BLaER1 (cell line): Measurements from ENCODE around the gene TRAF3.

ENCODE experiments used
- H3K27ac ChIP-seq: shearing (Covaris generic); formaldehyde crosslinking; 2 replicates; pipeline ENCODE4 v1.8.1; 2022
- H3K27me3 ChIP-seq: shearing (Covaris generic); formaldehyde crosslinking; 2 replicates; pipeline ENCODE4 v1.8.1; 2022
- H3K36me3 ChIP-seq: shearing (Covaris generic); formaldehyde crosslinking; 2 replicates; pipeline ENCODE4 v1.8.1; 2022
- H3K4me1 ChIP-seq: shearing (Covaris generic); formaldehyde crosslinking; 2 replicates; pipeline ENCODE4 v1.8.1; 2022
- H3K4me2 ChIP-seq: shearing (Covaris generic); formaldehyde crosslinking; 2 replicates; pipeline ENCODE4 v1.8.1; 2022
- H3K4me3 ChIP-seq: shearing (Covaris generic); formaldehyde crosslinking; 2 replicates; pipeline ENCODE4 v1.8.1; 2022
- H3K9ac ChIP-seq: shearing (Covaris generic); formaldehyde crosslinking; 2 replicates; pipeline ENCODE4 v1.8.1; 2022
- H3K9me3 ChIP-seq: shearing (Covaris generic); formaldehyde crosslinking; 2 replicates; pipeline ENCODE4 v1.8.1; 2022
- H4K20me1 ChIP-seq: shearing (Covaris generic); formaldehyde crosslinking; 2 replicates; pipeline ENCODE4 v1.8.1; 2022
- Cebpa-rat ChIP-seq: shearing (Covaris generic); IDR thresholded peaks from 2 replicates; pipeline ENCODE4 v1.8.1; 2022

TRAF3 gene

DNA sequence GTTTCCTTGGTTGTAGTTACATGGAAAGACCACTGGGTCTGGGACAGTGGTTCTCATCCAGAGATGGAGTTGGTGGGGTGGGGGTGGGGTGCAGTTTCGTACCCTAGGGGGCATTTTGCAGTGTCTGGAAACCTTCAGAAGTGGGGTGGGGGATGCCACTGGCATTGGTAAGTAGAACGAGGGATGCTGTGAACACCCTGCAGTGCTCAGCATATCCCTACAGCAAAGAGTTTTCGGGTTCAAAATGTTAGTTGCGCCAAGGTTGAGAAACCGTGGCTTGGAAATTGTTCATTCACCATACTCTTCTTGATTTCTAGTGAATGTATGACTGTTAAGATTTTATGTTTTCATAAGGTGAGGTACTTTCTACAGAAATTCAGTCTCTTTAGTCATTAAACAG, 28.7 kb downstream of the TRAF3 start:
- TF ChIP-seq Cebpa-rat = no peak
- Histone ChIP-seq H4K20me1 (peaks cover 92% of the 10 kb centered on the region), H3K27ac (no peak overlapping the region), H3K9me3 (no peaks in the 10 kb centered on the region), H3K4me1 (peaks cover 56% of the 10 kb centered on the region), H3K4me2 (peak overlapping the region; percentile 40; the same call in 1 of the 2 replicates), H3K4me3 (no peak overlapping the region), H3K36me3 (peaks cover 20% of the 10 kb centered on the region; the same call in 1 of the 2 replicates), H3K9ac (no peak overlapping the region), H3K27me3 (no peaks in the 10 kb centered on the region)

DNA sequence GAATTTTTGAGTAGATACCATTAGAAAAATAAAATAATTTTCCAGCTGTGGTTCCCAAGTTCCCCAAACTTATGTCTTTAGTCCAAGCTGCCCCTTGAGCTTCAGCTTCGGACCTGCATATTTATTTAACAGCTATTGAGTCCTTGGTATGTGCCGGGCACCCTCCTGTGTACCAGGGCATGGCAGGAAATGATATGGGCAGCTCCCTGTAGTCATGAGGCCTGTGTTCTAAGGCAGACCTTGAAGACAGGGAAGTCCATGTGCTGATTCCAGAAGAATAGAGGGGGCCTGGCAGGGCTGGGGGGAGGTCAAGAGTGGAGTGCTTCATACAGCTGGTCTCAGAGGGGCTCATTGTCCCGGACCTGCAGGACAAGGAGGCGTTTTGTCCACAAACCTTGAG, 29.2 kb downstream of the TRAF3 start:
- Histone ChIP-seq H3K4me1 (peaks cover 56% of the 10 kb centered on the region), H3K4me2 (no peak overlapping the region), H3K27me3 (no peaks in the 10 kb centered on the region), H3K36me3 (peaks cover 19% of the 10 kb centered on the region; the same call in 1 of the 2 replicates), H3K9ac (no peak overlapping the region), H3K9me3 (no peaks in the 10 kb centered on the region), H3K27ac (no peak overlapping the region), H3K4me3 (no peak overlapping the region), H4K20me1 (peaks cover 92% of the 10 kb centered on the region)
- TF ChIP-seq Cebpa-rat = no peak

DNA sequence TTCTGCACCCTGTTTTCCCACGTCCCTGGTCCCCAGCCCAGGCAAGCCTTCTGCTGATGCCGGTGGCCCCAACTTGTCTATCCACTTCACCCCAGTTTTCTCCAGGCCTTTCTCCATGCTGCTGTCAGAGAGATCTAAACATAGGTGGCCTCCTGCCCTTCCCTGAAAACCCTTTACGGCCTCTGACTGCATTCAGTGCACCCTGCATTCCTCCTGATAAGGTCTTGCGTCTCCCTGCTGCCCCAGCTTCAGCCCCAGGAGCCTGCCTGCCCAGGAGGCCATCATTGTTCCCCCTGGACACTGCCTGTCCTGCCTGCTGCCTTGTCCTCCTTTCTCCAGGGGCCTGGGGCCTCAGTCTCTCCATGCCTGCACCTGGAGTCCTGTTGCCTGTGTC, 29.8 kb downstream of the TRAF3 start:
- Histone ChIP-seq H4K20me1 (peaks cover 95% of the 10 kb centered on the region), H3K4me1 (peaks cover 56% of the 10 kb centered on the region), H3K4me3 (no peak overlapping the region), H3K36me3 (peaks cover 19% of the 10 kb centered on the region; the same call in 1 of the 2 replicates), H3K27ac (0 out of 2 replicates have a peak overlapping the region, but pooled peaks have one; percentile 2), H3K27me3 (no peaks in the 10 kb centered on the region), H3K9me3 (no peaks in the 10 kb centered on the region), H3K4me2 (peak overlapping the region; percentile 56), H3K9ac (no peak overlapping the region)
- TF ChIP-seq Cebpa-rat = no peak

DNA sequence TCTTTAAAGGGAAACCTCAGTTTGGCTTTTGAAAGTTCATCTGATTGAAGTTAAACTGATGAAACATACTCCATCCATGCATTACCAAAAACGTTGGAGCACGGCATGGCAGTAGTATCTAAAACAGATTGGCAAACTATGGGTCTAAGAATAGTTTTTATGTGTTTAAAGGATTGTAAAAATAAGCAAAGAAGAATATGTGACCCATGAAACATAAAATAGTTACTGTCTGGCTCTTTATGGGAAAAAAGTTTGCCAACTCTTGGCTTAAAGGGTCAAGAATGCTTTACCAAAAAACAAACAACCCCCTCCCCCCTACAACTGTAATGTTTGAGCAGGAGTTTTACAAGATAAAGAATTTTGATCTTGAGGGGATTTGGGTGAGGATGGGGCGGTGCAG, 32.6 kb downstream of the TRAF3 start:
- peaks cover 49% of the 10 kb centered on the region for H3K4me1 ChIP-seq
- H3K4me3 ChIP-seq = no peak overlapping the region
- H3K27ac ChIP-seq = no peak overlapping the region
- no peaks in the 10 kb centered on the region for H3K27me3 ChIP-seq
- 0 out of 2 replicates have a peak overlapping the region, but pooled peaks have one; percentile 11 for H3K4me2 ChIP-seq
- TF ChIP-seq Cebpa-rat = no peak
- no peak overlapping the region for H3K9ac ChIP-seq
- H3K9me3 ChIP-seq = no peaks in the 10 kb centered on the region
- H4K20me1 ChIP-seq = peaks cover 93% of the 10 kb centered on the region
- H3K36me3 ChIP-seq = peaks cover 26% of the 10 kb centered on the region

DNA sequence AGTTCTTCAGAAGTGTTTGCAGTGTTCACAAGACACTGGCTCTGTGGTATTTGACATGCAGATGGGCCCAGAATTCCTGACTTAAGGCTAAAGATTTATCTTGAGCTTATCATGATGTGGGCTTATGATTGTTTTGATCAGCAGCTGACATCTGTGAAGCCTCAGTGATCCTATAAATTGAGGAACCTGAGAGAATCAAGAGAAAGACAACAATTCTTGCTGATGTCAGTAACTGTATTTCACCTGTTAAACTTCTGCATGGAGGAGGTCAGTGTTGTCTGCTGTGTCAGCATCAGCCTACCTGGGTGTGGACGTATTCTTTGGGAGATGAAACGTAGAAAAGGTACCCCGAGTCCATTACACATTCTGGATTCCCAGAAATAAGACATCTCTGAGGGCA, 33.3 kb downstream of the TRAF3 start:
- Histone ChIP-seq H3K27ac (no peak overlapping the region), H3K36me3 (peaks cover 23% of the 10 kb centered on the region), H3K4me2 (0 out of 2 replicates have a peak overlapping the region, but pooled peaks have one; percentile 11), H3K9ac (no peak overlapping the region), H3K4me1 (peaks cover 43% of the 10 kb centered on the region), H3K4me3 (no peak overlapping the region), H3K27me3 (no peaks in the 10 kb centered on the region), H3K9me3 (no peaks in the 10 kb centered on the region), H4K20me1 (peaks cover 93% of the 10 kb centered on the region)
- TF ChIP-seq Cebpa-rat = no peak

DNA sequence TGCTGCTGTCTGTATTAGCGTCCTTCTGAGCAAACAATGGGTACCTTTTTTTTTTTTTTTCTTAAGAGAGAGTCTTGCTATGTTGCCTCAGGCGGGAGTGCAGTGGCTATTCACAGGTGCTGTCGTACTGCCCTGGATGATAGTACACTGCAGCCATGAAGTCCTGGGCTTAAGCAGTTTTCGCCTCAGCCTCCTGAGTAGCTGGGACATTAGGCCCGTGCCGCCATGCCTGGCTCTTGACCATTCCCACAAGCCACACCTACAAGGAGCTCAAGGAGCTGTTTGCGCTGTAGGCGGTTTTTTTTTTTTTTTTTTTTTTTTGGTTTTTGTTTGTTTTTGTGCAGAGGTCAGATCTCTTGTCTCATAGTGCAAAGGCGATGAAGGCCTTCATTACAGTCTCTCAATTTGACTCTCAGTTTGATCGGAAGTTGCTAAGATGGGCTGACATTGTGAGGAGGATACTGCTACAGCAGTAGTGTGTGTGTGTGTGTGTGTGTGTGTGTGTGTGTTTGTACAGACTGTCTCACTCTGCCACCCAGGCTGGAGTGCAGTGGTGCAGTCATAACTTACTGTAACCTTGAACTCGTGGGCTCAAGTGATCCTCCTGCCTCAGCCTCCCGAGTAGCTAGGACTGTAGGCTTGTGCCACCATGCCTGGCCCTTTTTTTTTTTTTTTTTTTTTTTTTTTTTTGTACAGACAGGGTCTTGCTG, 34.2 kb downstream of the TRAF3 start:
- Histone ChIP-seq H3K9me3 (no peaks in the 10 kb centered on the region), H3K4me1 (peaks cover 39% of the 10 kb centered on the region), H3K27me3 (no peaks in the 10 kb centered on the region), H4K20me1 (peaks cover 93% of the 10 kb centered on the region), H3K9ac (no peak overlapping the region), H3K4me2 (no peak overlapping the region), H3K4me3 (no peak overlapping the region), H3K36me3 (peaks cover 22% of the 10 kb centered on the region), H3K27ac (no peak overlapping the region)
- no peak for TF ChIP-seq Cebpa-rat

DNA sequence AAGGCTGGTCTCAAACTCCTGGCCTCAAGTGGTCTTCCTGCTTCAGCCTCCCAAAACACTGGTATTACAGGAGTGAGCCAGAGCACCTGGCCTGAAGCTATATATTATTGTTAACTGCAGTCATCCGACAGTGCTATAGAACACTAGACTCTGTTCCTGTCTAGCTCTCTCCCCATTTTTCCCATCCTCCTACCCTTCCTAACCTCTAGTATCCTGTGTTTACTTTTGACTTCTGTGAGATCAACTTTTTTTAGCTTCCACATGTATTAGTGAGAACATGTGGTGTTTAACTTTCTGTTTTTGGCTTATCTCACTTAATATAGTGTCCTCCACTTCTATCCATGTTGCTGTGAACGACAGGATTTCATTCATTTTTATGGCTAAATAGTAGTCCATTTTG, 34.7 kb downstream of the TRAF3 start:
- TF ChIP-seq Cebpa-rat = no peak
- Histone ChIP-seq H3K4me2 (no peak overlapping the region), H3K4me1 (peaks cover 33% of the 10 kb centered on the region), H3K4me3 (no peak overlapping the region), H3K9ac (no peak overlapping the region), H3K27me3 (no peaks in the 10 kb centered on the region), H3K36me3 (peaks cover 17% of the 10 kb centered on the region), H4K20me1 (peaks cover 93% of the 10 kb centered on the region), H3K27ac (no peak overlapping the region), H3K9me3 (no peaks in the 10 kb centered on the region)

DNA sequence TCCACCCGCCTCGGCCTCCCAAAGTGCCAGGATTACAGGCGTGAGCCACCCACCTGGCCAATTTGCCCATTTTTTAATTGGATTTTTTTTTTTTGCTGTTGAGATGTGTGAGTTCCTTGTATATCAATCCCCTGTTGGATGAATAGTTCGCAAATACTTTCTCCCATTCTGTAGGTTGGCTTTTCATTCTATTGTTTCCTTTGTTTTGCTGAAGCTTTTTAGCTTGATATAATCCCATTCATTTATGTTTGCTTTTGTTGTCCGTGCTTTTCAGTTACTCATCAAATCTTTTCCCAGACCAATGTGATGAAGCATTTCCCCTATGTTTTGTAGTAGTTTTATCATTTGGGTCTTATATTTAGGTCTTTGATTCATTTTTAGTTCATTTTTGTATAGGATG, 36.4 kb downstream of the TRAF3 start:
- Histone ChIP-seq H3K27ac (no peak overlapping the region), H3K27me3 (no peaks in the 10 kb centered on the region), H3K4me2 (no peak overlapping the region), H3K9ac (no peak overlapping the region), H3K36me3 (peaks cover 15% of the 10 kb centered on the region), H3K4me1 (peaks cover 16% of the 10 kb centered on the region; the same call in 1 of the 2 replicates), H3K4me3 (no peak overlapping the region), H3K9me3 (no peaks in the 10 kb centered on the region), H4K20me1 (peaks cover 93% of the 10 kb centered on the region)
- TF ChIP-seq Cebpa-rat = no peak

DNA sequence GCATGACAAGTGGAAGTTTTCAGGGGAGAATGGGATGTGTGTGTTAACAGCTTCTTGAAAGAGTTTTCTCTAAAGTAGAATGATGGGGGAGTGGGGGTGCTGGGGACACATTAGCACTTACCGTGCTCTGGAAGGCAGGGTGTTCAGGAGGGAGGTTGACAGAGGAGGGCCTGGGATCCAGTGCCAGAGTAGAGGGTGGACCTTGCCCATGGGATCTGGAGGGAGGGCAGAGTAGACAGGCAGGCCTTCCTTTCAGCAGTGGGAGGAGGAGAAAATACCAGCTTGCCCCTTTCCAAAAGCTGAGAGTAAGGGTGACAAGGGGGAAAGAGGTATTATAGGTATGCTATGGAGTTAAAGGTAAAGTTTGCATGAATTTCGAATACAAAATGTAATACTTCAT, 40.1 kb downstream of the TRAF3 start:
- H3K27me3 ChIP-seq = no peaks in the 10 kb centered on the region
- no peak overlapping the region for H3K4me2 ChIP-seq

DNA sequence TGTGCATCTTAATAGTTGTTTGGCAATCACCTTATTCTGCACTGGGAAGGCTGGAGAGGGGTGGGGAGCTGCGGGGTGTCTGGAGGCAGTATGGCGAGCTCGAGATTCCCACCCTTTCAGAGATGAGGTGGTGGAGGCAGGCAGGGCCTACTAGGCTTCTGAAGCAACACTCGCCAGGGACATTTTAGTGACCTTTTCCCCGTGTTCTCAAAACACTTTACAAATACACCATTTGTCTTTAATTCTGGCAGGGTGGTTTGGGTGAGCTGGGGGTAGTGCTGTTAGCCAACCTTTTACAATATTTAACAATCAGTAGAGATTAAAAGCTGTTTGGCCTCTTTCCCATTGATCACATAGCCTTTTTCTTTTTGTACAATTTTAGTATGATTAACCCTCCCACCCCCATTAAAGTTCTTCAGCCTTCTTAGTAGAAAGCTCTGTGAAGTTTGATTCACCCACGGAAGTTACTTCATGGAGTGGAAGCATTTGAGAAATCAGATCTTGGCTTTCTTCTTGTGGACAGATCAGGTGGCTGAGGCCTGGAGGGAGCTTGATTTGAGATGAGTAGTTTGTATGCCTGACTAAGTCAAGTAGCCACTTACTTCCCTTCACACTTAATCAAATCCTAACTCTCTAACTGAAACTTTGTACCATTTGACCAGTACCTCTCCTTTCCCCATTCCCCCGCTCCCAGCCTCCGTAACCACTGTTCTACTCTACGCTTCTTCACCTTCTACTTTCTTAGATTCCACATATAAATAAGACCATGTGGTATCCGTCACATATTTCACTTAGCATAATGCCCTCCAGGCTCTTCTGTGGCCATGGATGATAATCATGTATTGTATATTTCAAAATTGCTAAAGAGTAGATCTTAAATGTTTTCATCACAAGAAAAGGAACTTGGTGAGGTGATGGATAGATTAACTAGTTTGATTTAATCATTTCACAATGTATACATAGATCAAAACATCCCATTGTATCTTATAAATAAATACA, 41.0 kb downstream of the TRAF3 start:
- Histone ChIP-seq H3K36me3 (peaks cover 15% of the 10 kb centered on the region), H3K4me3 (no peak overlapping the region), H3K9me3 (no peaks in the 10 kb centered on the region), H3K4me1 (peaks cover 4% of the 10 kb centered on the region; the same call in 1 of the 2 replicates), H3K9ac (no peak overlapping the region), H4K20me1 (peaks cover 97% of the 10 kb centered on the region), H3K27ac (no peak overlapping the region), H3K4me2 (no peak overlapping the region), H3K27me3 (no peaks in the 10 kb centered on the region)
- TF ChIP-seq Cebpa-rat = no peak

More for the DNA sequence above, 40.1 kb downstream of the TRAF3 start:
- Histone ChIP-seq H3K4me1 (peaks cover 4% of the 10 kb centered on the region; the same call in 1 of the 2 replicates), H3K36me3 (peaks cover 15% of the 10 kb centered on the region), H3K9ac (no peak overlapping the region), H4K20me1 (peaks cover 91% of the 10 kb centered on the region), H3K9me3 (no peaks in the 10 kb centered on the region), H3K27ac (no peak overlapping the region), H3K4me3 (no peak overlapping the region)
- no peak for TF ChIP-seq Cebpa-rat
